Midbrain (tissue), 1 donor: Measurements from ENCODE around the gene FBXO11.
"Not testable (repeated sequence)": the region's sequence is repeated elsewhere in the genome, so short reads cannot be mapped to it uniquely, and the experiment has no call there.

Experiments
- DNase-seq: peaks from one replicate; lab custom pipeline; 2025; lab: John Stamatoyannopoulos, UW

Gene FBXO11

GRCh38 chr2:47906157-47907038 is at the start of gene FBXO11:
FBXO11 (minus strand) TSS chr2:47906498; CDS start chr2:47905720, 778 bp downstream.
- peak; percentile 97 for DNase-seq

GRCh38 chr2:47950340-47951301 is 44.3 kb upstream of the FBXO11 start:
- DNase-seq, result no peak

- DNase-seq, result no peak
These were observed 40.3 kb upstream of the FBXO11 start for GRCh38 chr2:47946593-47946992.

GRCh38 chr2:47945046-47945781 is 38.9 kb upstream of the FBXO11 start:
- DNase-seq, result no peak

GRCh38 chr2:47941936-47942335 is 35.6 kb upstream of the FBXO11 start:
- no peak for DNase-seq

- no peak for DNase-seq
These were observed 31.4 kb upstream of the FBXO11 start for GRCh38 chr2:47937677-47938076.

- DNase-seq, result no peak
These were observed 28.8 kb upstream of the FBXO11 start for GRCh38 chr2:47935071-47935470.

GRCh38 chr2:47918043-47918442 is 11.7 kb upstream of the FBXO11 start:
- DNase-seq, result no peak

- no peak for DNase-seq
These were observed 11.1 kb upstream of the FBXO11 start for GRCh38 chr2:47917276-47917961.

GRCh38 chr2:47916412-47916811 is 10.1 kb upstream of the FBXO11 start:
- DNase-seq, result no peak

GRCh38 chr2:47910662-47911061 is 4.4 kb upstream of the FBXO11 start:
- not testable (repeated sequence) for DNase-seq

GRCh38 chr2:47908682-47909081 is 2.4 kb upstream of the FBXO11 start:
- DNase-seq, result no peak

- no peak for DNase-seq
These were observed 912 bp upstream of the FBXO11 start for GRCh38 chr2:47907039-47907781.

GRCh38 chr2:47905386-47906156 is 727 bp downstream of the FBXO11 start:
- DNase-seq, result peak; percentile 80

- DNase-seq, result no peak
These were observed 2.4 kb downstream of the FBXO11 start for GRCh38 chr2:47903781-47904490.

- not testable (repeated sequence) for DNase-seq
These were observed 4.4 kb downstream of the FBXO11 start for GRCh38 chr2:47901892-47902291.

- DNase-seq, result no peak
These were observed 5.4 kb downstream of the FBXO11 start for GRCh38 chr2:47900857-47901256.

GRCh38 chr2:47899915-47900816 is 6.1 kb downstream of the FBXO11 start:
- DNase-seq, result no peak
